Thyroid gland (tissue), 4 donors: Measurements from ENCODE around the gene CPT1A.

Source experiments
- POLR2A ChIP-seq, 2 donors: fragments of 450-650 bp; IDR thresholded peaks; one replicate each; pipeline ENCODE4 v1.6.1; 2017; ENCODE audit warnings: antibody characterized with exemption in 2 of 2, mild to moderate bottlenecking in 2 of 2, moderate library complexity in 1 of 2
- TF ChIP-seq, protein P1 (sequence below), 6 experiments: fragments of 200-600 bp in 3 of 6; fragments of 450-650 bp in 3 of 6; sonication (generic) in 3 of 6; IDR thresholded peaks; one replicate each; pipeline ENCODE4 v1.5.1; 2016 to 2019; ENCODE audit warnings: antibody characterized with exemption in 6 of 6, mild to moderate bottlenecking in 2 of 6, inconsistent platforms in 1 of 6, moderate library complexity in 1 of 6

DNA sequence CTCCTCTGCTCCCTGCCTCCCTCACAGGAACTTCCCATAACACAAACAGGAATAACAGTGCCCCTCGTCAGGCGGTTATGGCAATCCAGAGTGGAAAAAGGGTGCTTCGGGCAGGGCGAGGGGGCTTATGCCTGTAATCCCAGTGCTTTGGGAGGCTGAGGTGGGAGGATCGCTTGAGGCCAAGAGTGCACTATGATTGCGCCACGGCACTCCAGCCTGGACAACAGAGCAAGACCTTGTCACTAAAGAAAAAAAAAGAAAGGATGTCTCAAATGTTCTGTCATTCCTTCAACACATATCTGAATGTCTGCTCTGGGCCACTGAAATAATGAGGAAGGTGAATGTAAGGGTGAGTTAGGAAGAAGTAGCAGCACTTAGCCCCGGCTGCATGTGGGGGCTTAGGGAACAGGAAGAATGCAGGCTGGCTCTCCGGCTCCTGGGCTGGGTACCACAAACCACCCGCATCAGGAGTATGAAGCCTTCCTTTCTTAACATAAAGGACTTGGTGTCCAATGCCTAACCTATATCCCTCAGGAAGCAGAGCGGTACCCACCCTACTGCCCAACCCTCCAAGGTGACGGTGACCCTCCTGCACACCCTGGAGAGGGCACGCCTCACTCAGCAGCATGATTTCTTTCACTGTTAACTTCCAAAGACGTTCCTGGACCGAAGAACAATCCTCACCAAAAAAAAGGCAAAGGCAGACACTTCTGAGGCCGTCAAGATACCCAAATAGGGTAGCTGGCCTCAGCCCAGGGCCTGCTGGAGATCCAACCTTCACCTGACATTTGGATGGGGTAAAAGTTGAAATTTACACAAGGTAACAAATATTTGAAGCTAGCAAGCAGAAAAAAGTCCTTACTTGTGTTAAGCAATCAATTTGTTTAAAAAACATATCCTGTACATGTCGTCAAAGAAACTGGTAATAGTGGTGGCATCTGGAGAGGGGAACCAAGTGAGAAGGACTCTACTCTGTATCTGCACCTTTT, 3.8 kb downstream of the CPT1A start:
- TF ChIP-seq, protein P1, sequence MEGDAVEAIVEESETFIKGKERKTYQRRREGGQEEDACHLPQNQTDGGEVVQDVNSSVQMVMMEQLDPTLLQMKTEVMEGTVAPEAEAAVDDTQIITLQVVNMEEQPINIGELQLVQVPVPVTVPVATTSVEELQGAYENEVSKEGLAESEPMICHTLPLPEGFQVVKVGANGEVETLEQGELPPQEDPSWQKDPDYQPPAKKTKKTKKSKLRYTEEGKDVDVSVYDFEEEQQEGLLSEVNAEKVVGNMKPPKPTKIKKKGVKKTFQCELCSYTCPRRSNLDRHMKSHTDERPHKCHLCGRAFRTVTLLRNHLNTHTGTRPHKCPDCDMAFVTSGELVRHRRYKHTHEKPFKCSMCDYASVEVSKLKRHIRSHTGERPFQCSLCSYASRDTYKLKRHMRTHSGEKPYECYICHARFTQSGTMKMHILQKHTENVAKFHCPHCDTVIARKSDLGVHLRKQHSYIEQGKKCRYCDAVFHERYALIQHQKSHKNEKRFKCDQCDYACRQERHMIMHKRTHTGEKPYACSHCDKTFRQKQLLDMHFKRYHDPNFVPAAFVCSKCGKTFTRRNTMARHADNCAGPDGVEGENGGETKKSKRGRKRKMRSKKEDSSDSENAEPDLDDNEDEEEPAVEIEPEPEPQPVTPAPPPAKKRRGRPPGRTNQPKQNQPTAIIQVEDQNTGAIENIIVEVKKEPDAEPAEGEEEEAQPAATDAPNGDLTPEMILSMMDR (IDR thresholded peaks at IDR 0.05) = no peak
- TF ChIP-seq POLR2A (IDR thresholded peaks at IDR 0.05) = no peak
